ENCODE data around the gene TRIM9. TPM values are rescaled to one million over a fixed set of nuclear protein-coding genes. Genes with fewer than 3 reads are reported as not detected.

Gene TRIM9
- total RNA-seq, 4 donors from 2014 or later = 0.26 to 3.0 (median 0.87) TPM

GRCh38 chr14:50977863-50978528 lies 116.9 kb downstream of the TRIM9 start:
- H3K9me3 ChIP-seq = no peaks in the 10 kb centered on the region
- H3K27ac ChIP-seq = peak overlapping the region; percentile 69 to 87 (median 76)
- no peaks in the 10 kb centered on the region for H3K27me3 ChIP-seq
- no peak overlapping the region for H3K4me3 ChIP-seq
- in situ Hi-C loops (cut with MboI; ENCODE audit: low sequenced_read_pairs in 4 of 4) (no loop called here), intact Hi-C loops (cut with DNase I; ENCODE audit: low total_unique reads) (no loop called here)
- DNase-seq (no peak), ATAC-seq (no peak)
- TF ChIP-seq CTCF (IDR thresholded peaks at IDR 0.05 in 4 of 5, conservative IDR thresholded peaks at IDR 0.05 in 1 of 5) (no peak), POLR2A (IDR thresholded peaks at IDR 0.05) (no peak)
- no peaks in the 10 kb centered on the region for H3K36me3 ChIP-seq
- H3K4me1 ChIP-seq = peaks cover 26 to 48% of the 10 kb centered on the region in 2 donors

GRCh38 chr14:50974118-50974517 lies 120.8 kb downstream of the TRIM9 start:
- TF ChIP-seq POLR2A (IDR thresholded peaks at IDR 0.05) (no peak), CTCF (IDR thresholded peaks at IDR 0.05 in 4 of 5, conservative IDR thresholded peaks at IDR 0.05 in 1 of 5) (no peak)
- H3K27ac ChIP-seq = peak overlapping the region; percentile 53 to 87 (median 64)
- H3K27me3 ChIP-seq = no peaks in the 10 kb centered on the region
- peak; percentile 66 to 92 for DNase-seq
- in situ Hi-C loops (cut with MboI; ENCODE audit: low sequenced_read_pairs in 4 of 4) = loop anchor here in 3 of 4 donors (25.0 kb wide), 3 partner anchors 238 to 813 kb away; partner anchors contain the start of gene TMX1 (in 1 of the 3)
- H3K4me3 ChIP-seq = no peak overlapping the region
- intact Hi-C loops (cut with DNase I; ENCODE audit: low total_unique reads) = loop anchor here (2.0 kb wide), 1 partner anchor 31 kb away; no protein-coding TSS in a partner anchor
- no peaks in the 10 kb centered on the region for H3K36me3 ChIP-seq
- H3K9me3 ChIP-seq = no peaks in the 10 kb centered on the region
- H3K4me1 ChIP-seq = peaks cover 25 to 35% of the 10 kb centered on the region in 2 donors
- ATAC-seq = peak; percentile 81 to 87

- Histone ChIP-seq H3K27me3 (no peaks in the 10 kb centered on the region), H3K27ac (no peak overlapping the region), H3K36me3 (no peaks in the 10 kb centered on the region), H3K9me3 (no peaks in the 10 kb centered on the region), H3K4me3 (no peak overlapping the region), H3K4me1 (peaks cover 17 to 21% of the 10 kb centered on the region in 2 donors)
- ATAC-seq (no peak), DNase-seq (no peak)
- TF ChIP-seq CTCF (IDR thresholded peaks at IDR 0.05 in 4 of 5, conservative IDR thresholded peaks at IDR 0.05 in 1 of 5) (no peak), POLR2A (IDR thresholded peaks at IDR 0.05) (no peak)
- intact Hi-C loops (cut with DNase I; ENCODE audit: low total_unique reads) (no loop called here), in situ Hi-C loops (cut with MboI; ENCODE audit: low sequenced_read_pairs in 4 of 4) (loop anchor here in 3 of 4 donors (25.0 kb wide), 3 partner anchors 240 to 815 kb away; partner anchors contain the start of gene TMX1 (in 1 of the 3))
These were observed 122.2 kb downstream of the TRIM9 start for GRCh38 chr14:50972734-50973133.

- ATAC-seq (no peak), DNase-seq (no peak)
- H3K36me3 ChIP-seq = no peaks in the 10 kb centered on the region
- intact Hi-C loops (cut with DNase I; ENCODE audit: low total_unique reads) = no loop called here
- H3K4me1 ChIP-seq = peaks cover 17 to 18% of the 10 kb centered on the region in 2 donors
- no peak overlapping the region for H3K4me3 ChIP-seq
- no peaks in the 10 kb centered on the region for H3K27me3 ChIP-seq
- H3K9me3 ChIP-seq = no peaks in the 10 kb centered on the region
- TF ChIP-seq CTCF (IDR thresholded peaks at IDR 0.05 in 4 of 5, conservative IDR thresholded peaks at IDR 0.05 in 1 of 5) (no peak), POLR2A (IDR thresholded peaks at IDR 0.05) (no peak)
- in situ Hi-C loops (cut with MboI; ENCODE audit: low sequenced_read_pairs in 4 of 4) = loop anchor here in 3 of 4 donors (25.0 kb wide), 3 partner anchors 241 to 816 kb away; partner anchors contain the start of gene TMX1 (in 1 of the 3)
- no peak overlapping the region for H3K27ac ChIP-seq
These were observed 123.8 kb downstream of the TRIM9 start for GRCh38 chr14:50970886-50971781.

Measured in gastrocnemius medialis (tissue), 4 donors.